Measurements from ENCODE around the gene CD320.

Gene CD320

GRCh38 chr19:8337728-8338127 is 29.6 kb upstream of the CD320 start:
- no peak overlapping the region for H3K27ac Mint-ChIP-seq
- H3K9me3 Mint-ChIP-seq: no peaks in the 10 kb centered on the region
- no peaks in the 10 kb centered on the region for H3K36me3 Mint-ChIP-seq (ENCODE audit: low read depth)
- H3K4me3 Mint-ChIP-seq: no peak overlapping the region
- H3K27me3 Mint-ChIP-seq: peaks cover 87% of the 10 kb centered on the region
- H3K4me1 Mint-ChIP-seq (ENCODE audit: low read depth): peaks cover 6% of the 10 kb centered on the region
- intact Hi-C loops (cut with micrococcal nuclease): no loop called here

GRCh38 chr19:8336660-8337059 is 28.5 kb upstream of the CD320 start:
- Mint-ChIP-seq H3K27ac (no peak overlapping the region), H3K4me1 (ENCODE audit: low read depth) (peaks cover 6% of the 10 kb centered on the region), H3K9me3 (no peaks in the 10 kb centered on the region), H3K36me3 (ENCODE audit: low read depth) (no peaks in the 10 kb centered on the region), H3K27me3 (peaks cover 85% of the 10 kb centered on the region), H3K4me3 (no peak overlapping the region)
- intact Hi-C loops (cut with micrococcal nuclease): no loop called here

- H3K36me3 Mint-ChIP-seq (ENCODE audit: low read depth): no peaks in the 10 kb centered on the region
- peaks cover 6% of the 10 kb centered on the region for H3K4me1 Mint-ChIP-seq (ENCODE audit: low read depth)
- H3K4me3 Mint-ChIP-seq: peak overlapping the region; percentile 26
- intact Hi-C loops (cut with micrococcal nuclease): no loop called here
- H3K9me3 Mint-ChIP-seq: no peaks in the 10 kb centered on the region
- H3K27ac Mint-ChIP-seq: no peak overlapping the region
- peaks cover 85% of the 10 kb centered on the region for H3K27me3 Mint-ChIP-seq
Observed at GRCh38 chr19:8336072-8336569, 28.0 kb upstream of the CD320 start.

GRCh38 chr19:8335343-8336071 is 27.3 kb upstream of the CD320 start:
- Mint-ChIP-seq H3K4me3 (peak overlapping the region; percentile 26), H3K27me3 (peaks cover 83% of the 10 kb centered on the region), H3K4me1 (ENCODE audit: low read depth) (peaks cover 2% of the 10 kb centered on the region), H3K36me3 (ENCODE audit: low read depth) (no peaks in the 10 kb centered on the region), H3K9me3 (no peaks in the 10 kb centered on the region), H3K27ac (no peak overlapping the region)
- intact Hi-C loops (cut with micrococcal nuclease): no loop called here

- H3K27me3 Mint-ChIP-seq: peaks cover 79% of the 10 kb centered on the region
- peak overlapping the region; percentile 51 for H3K4me3 Mint-ChIP-seq
- no peak overlapping the region for H3K27ac Mint-ChIP-seq
- H3K9me3 Mint-ChIP-seq: no peaks in the 10 kb centered on the region
- intact Hi-C loops (cut with micrococcal nuclease): no loop called here
- H3K4me1 Mint-ChIP-seq (ENCODE audit: low read depth): peaks cover 6% of the 10 kb centered on the region
- H3K36me3 Mint-ChIP-seq (ENCODE audit: low read depth): no peaks in the 10 kb centered on the region
Observed at GRCh38 chr19:8334458-8335342, 26.5 kb upstream of the CD320 start.

GRCh38 chr19:8333767-8334457 is 25.8 kb upstream of the CD320 start:
- Mint-ChIP-seq H3K9me3 (no peaks in the 10 kb centered on the region), H3K4me1 (ENCODE audit: low read depth) (peaks cover 8% of the 10 kb centered on the region), H3K27ac (no peak overlapping the region), H3K36me3 (ENCODE audit: low read depth) (no peaks in the 10 kb centered on the region), H3K27me3 (peaks cover 72% of the 10 kb centered on the region), H3K4me3 (no peak overlapping the region)
- intact Hi-C loops (cut with micrococcal nuclease): no loop called here

GRCh38 chr19:8332976-8333766 is 25.0 kb upstream of the CD320 start:
- intact Hi-C loops (cut with micrococcal nuclease): no loop called here
- H3K27me3 Mint-ChIP-seq: peaks cover 74% of the 10 kb centered on the region
- H3K4me1 Mint-ChIP-seq (ENCODE audit: low read depth): peaks cover 14% of the 10 kb centered on the region
- H3K9me3 Mint-ChIP-seq: no peaks in the 10 kb centered on the region
- H3K4me3 Mint-ChIP-seq: no peak overlapping the region
- H3K27ac Mint-ChIP-seq: no peak overlapping the region
- no peaks in the 10 kb centered on the region for H3K36me3 Mint-ChIP-seq (ENCODE audit: low read depth)

- intact Hi-C loops (cut with micrococcal nuclease): no loop called here
- H3K27me3 Mint-ChIP-seq: peaks cover 73% of the 10 kb centered on the region
- H3K27ac Mint-ChIP-seq: no peak overlapping the region
- no peaks in the 10 kb centered on the region for H3K36me3 Mint-ChIP-seq (ENCODE audit: low read depth)
- peaks cover 14% of the 10 kb centered on the region for H3K4me1 Mint-ChIP-seq (ENCODE audit: low read depth)
- no peak overlapping the region for H3K4me3 Mint-ChIP-seq
- peaks cover 8% of the 10 kb centered on the region for H3K9me3 Mint-ChIP-seq
Observed at GRCh38 chr19:8331263-8331845, 23.2 kb upstream of the CD320 start.

- Mint-ChIP-seq H3K27me3 (peaks cover 69% of the 10 kb centered on the region), H3K9me3 (peaks cover 8% of the 10 kb centered on the region), H3K27ac (no peak overlapping the region), H3K36me3 (ENCODE audit: low read depth) (no peaks in the 10 kb centered on the region), H3K4me3 (no peak overlapping the region), H3K4me1 (ENCODE audit: low read depth) (peaks cover 14% of the 10 kb centered on the region)
- intact Hi-C loops (cut with micrococcal nuclease): loop anchor here (10.0 kb wide), 1 partner anchor 65 kb away; no protein-coding TSS in a partner anchor
Observed at GRCh38 chr19:8329996-8330395, 21.8 kb upstream of the CD320 start.

GRCh38 chr19:8325454-8325853 is 17.3 kb upstream of the CD320 start:
- Mint-ChIP-seq H3K27me3 (peaks cover 36% of the 10 kb centered on the region), H3K27ac (no peak overlapping the region), H3K4me1 (ENCODE audit: low read depth) (peaks cover 50% of the 10 kb centered on the region), H3K4me3 (no peak overlapping the region), H3K36me3 (ENCODE audit: low read depth) (peaks cover 37% of the 10 kb centered on the region), H3K9me3 (peaks cover 8% of the 10 kb centered on the region)
- intact Hi-C loops (cut with micrococcal nuclease): loop anchor here (10.0 kb wide), 1 partner anchor 61 kb away; no protein-coding TSS in a partner anchor

GRCh38 chr19:8324186-8325050 is 16.3 kb upstream of the CD320 start:
- intact Hi-C loops (cut with micrococcal nuclease): loop anchor here (10.0 kb wide), 1 partner anchor 60 kb away; no protein-coding TSS in a partner anchor
- Mint-ChIP-seq H3K27ac (no peak overlapping the region), H3K27me3 (peaks cover 30% of the 10 kb centered on the region)

GRCh38 chr19:8323781-8324185 is 15.6 kb upstream of the CD320 start:
- H3K4me1 Mint-ChIP-seq (ENCODE audit: low read depth): peaks cover 54% of the 10 kb centered on the region
- H3K4me3 Mint-ChIP-seq: no peak overlapping the region
- intact Hi-C loops (cut with micrococcal nuclease): loop anchor here (10.0 kb wide), 1 partner anchor 59 kb away; no protein-coding TSS in a partner anchor
- peaks cover 8% of the 10 kb centered on the region for H3K9me3 Mint-ChIP-seq
- peaks cover 38% of the 10 kb centered on the region for H3K36me3 Mint-ChIP-seq (ENCODE audit: low read depth)
- peaks cover 29% of the 10 kb centered on the region for H3K27me3 Mint-ChIP-seq
- H3K27ac Mint-ChIP-seq: no peak overlapping the region

More at GRCh38 chr19:8324186-8325050, 16.3 kb upstream of the CD320 start:
- H3K4me1 Mint-ChIP-seq (ENCODE audit: low read depth): peaks cover 52% of the 10 kb centered on the region
- H3K9me3 Mint-ChIP-seq: peaks cover 8% of the 10 kb centered on the region
- H3K36me3 Mint-ChIP-seq (ENCODE audit: low read depth): peaks cover 38% of the 10 kb centered on the region
- H3K4me3 Mint-ChIP-seq: no peak overlapping the region
